ENCODE measurements around the gene PCDHGB5.

PCDHGB5 gene

DNA sequence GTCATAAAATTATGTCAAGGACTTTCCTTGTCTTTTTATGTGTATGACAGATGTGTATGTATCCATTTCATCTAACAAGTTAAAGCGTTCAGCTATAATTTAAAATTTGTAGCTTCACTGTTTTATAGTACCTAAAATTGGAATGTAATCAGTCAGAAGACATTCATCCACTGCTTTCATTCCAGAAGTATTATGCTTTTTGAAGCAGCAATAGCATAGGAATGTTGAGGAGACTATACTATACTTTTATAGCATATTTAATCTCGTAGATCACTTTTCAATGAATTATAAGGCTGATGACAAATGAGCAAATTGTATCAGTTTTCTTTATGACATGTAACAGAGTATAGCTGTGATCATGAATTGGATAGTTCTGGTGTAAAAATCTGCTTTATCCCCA lies 39.5 kb downstream of the PCDHGB5 start:
- no peak for FAIRE-seq

GRCh38 chr5:141439411-141440141 lies 41.8 kb downstream of the PCDHGB5 start:
- no peak for DNase-seq (ENCODE audit: insufficient read length, low spot score)
- no peak for FAIRE-seq

More for the DNA sequence above, 39.5 kb downstream of the PCDHGB5 start:
- DNase-seq (ENCODE audit: insufficient read length, low spot score): no peak

- FAIRE-seq (no peak), DNase-seq (ENCODE audit: insufficient read length, low spot score) (no peak)
Measured at GRCh38 chr5:141440341-141440740, 42.6 kb downstream of the PCDHGB5 start.

GRCh38 chr5:141441571-141442170 lies 43.9 kb downstream of the PCDHGB5 start:
- no peak for DNase-seq (ENCODE audit: insufficient read length, low spot score)
- no peak for FAIRE-seq
